GM12873 (cell line): Measurements from ENCODE around the gene CD99L2.

Experiments used
- TF ChIP-seq, protein P1 (sequence below): IDR thresholded peaks from 2 replicates; pipeline ENCODE4 v1.5.1; 2012; ENCODE audit warnings: low read depth, mild to moderate bottlenecking, moderate library complexity, low read length, control low read depth; ENCODE audit not compliant: insufficient read depth; ENCODE audit errors: missing control alignments

Gene CD99L2

GRCh38 chrX:150934453-150934852, 36.0 kb upstream of the CD99L2 start:
- TF ChIP-seq, protein P1, sequence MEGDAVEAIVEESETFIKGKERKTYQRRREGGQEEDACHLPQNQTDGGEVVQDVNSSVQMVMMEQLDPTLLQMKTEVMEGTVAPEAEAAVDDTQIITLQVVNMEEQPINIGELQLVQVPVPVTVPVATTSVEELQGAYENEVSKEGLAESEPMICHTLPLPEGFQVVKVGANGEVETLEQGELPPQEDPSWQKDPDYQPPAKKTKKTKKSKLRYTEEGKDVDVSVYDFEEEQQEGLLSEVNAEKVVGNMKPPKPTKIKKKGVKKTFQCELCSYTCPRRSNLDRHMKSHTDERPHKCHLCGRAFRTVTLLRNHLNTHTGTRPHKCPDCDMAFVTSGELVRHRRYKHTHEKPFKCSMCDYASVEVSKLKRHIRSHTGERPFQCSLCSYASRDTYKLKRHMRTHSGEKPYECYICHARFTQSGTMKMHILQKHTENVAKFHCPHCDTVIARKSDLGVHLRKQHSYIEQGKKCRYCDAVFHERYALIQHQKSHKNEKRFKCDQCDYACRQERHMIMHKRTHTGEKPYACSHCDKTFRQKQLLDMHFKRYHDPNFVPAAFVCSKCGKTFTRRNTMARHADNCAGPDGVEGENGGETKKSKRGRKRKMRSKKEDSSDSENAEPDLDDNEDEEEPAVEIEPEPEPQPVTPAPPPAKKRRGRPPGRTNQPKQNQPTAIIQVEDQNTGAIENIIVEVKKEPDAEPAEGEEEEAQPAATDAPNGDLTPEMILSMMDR: no peak

- TF ChIP-seq, protein P1: no peak
These were observed 35.5 kb upstream of the CD99L2 start for GRCh38 chrX:150933945-150934350.

DNA sequence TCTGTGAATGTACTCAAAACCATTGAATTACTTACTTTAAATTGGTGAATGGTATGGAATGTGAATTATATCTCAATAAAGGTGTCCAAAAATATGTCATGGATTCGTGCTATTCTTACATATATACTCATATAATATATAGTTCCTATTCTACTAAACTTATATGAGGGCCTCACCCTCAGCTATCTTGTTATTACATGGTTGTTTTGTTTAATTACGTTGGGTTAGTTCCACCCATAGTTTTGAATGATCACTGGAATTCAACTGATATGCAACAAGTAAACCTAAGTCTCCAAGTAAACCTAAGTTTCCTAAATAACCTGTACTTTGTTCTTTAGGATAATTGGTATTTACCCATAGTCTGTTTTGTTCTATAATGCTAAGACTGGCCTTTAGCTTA, 30.6 kb upstream of the CD99L2 start:
- TF ChIP-seq, protein P1: no peak

- TF ChIP-seq, protein P1: no peak
These were observed 28.3 kb upstream of the CD99L2 start for GRCh38 chrX:150926791-150927190.

DNA sequence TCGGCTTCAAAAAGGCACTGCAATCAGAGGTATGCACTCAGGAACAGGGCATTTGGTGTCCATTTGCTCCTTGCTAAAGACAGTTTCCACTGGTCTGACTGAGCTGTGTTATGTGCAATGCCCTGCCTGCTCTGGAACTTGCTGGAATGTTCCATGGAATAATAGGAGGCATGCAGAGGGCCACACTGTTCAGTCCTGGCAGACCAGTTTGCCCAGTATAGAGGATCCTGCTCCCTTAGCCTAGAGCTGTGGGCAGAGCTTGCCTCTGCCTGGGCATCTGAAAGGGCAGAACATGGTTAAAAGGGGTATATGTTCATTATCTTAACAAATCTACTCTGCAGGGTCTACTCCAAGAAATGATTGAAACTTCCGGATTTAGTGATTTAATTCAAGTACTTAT, 27.8 kb upstream of the CD99L2 start:
- TF ChIP-seq, protein P1: no peak

DNA sequence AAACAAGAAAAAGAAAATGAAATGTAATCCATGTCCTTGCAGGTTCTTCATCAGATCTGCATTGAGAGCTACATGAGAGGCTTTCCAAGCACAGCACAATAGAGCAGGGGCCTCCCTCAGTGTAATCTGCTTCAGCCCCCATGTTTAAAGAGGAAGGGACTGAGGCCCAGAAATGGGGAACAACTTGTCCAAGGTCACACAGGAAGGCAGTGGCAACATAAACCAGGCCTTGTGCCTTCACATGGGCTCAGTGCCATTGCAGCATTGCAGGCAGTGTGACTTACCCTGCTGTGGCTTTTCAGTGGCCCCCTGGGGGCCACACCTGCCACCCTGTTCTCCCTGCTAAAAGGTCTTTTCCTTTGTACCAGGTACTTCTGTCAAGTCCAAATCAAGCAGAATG, 20.9 kb upstream of the CD99L2 start:
- TF ChIP-seq, protein P1: no peak

DNA sequence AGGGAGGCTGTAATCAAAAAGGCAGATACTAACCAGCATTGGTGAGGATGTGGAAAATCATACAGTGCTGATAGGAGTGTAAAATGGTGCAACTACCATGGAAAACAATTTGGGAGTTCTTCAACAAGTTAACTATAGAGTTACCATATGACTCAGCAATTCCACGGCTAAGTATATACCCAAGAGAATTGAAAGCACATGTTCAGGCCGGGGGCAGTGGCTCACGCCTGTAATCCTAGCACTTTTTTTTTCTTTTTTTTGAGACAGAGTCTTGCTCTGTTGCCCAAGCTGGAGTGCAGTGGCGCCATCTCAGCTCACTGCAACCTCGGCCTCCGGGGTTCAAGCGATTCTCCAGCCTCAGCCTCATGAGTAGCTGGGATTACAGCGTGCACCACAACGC, 15.0 kb upstream of the CD99L2 start:
- TF ChIP-seq, protein P1: no peak

- TF ChIP-seq, protein P1: no peak
These were observed 9.0 kb upstream of the CD99L2 start for GRCh38 chrX:150907474-150907873.
